IPS DF 19.7 (cell line): Measurements from ENCODE around the gene GLIS1.

ENCODE experiments used
- DNase-seq: peaks from one replicate; pipeline ENCODE4 v3.0.0-alpha.2; 2013; ENCODE audit warnings: low read depth, low spot score

Gene GLIS1

GRCh38 chr1:53550201-53550741 is 188.7 kb downstream of the GLIS1 start:
- DNase-seq: no peak

DNA sequence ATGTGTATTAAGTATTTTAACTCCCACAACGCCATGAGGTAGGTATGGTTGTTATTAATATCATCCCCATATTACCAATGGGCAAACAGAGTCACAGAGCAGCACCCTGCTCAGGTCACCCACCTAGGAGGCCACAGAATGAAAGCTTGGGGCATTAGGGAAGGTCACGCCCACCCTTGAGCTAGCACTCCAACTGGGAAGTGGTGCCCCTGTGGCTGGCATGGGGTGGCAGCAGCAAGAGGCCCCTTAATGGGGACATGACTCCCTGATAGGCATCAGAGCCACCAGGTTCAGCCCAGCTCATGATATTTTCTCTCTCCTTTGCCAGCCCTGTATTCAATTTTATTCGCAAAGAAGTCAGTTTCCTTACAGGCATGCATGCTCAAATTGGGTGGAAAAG is 189.2 kb downstream of the GLIS1 start:
- no peak for DNase-seq

DNA sequence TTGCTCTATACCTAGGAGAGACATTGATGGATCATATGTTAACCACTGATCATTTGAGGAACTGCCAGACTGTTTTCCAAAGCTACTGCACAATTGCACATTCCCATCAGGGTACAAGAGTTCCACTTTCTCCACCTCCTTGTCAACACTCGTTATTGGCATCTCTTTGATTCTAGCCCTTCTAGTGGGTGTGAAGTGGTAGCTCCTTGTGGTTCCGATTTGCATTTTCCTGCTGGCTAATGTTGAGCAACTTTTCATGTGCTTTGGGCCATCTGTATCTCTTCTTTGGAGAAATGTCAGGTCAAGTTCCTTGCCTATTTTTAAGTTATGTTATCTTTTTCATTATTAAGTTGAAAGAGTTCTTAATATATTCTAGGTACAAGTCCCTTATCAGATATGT is 189.7 kb downstream of the GLIS1 start:
- DNase-seq: no peak

GRCh38 chr1:53548031-53548491 is 190.9 kb downstream of the GLIS1 start:
- no peak for DNase-seq

GRCh38 chr1:53547231-53547790 is 191.7 kb downstream of the GLIS1 start:
- no peak for DNase-seq

DNA sequence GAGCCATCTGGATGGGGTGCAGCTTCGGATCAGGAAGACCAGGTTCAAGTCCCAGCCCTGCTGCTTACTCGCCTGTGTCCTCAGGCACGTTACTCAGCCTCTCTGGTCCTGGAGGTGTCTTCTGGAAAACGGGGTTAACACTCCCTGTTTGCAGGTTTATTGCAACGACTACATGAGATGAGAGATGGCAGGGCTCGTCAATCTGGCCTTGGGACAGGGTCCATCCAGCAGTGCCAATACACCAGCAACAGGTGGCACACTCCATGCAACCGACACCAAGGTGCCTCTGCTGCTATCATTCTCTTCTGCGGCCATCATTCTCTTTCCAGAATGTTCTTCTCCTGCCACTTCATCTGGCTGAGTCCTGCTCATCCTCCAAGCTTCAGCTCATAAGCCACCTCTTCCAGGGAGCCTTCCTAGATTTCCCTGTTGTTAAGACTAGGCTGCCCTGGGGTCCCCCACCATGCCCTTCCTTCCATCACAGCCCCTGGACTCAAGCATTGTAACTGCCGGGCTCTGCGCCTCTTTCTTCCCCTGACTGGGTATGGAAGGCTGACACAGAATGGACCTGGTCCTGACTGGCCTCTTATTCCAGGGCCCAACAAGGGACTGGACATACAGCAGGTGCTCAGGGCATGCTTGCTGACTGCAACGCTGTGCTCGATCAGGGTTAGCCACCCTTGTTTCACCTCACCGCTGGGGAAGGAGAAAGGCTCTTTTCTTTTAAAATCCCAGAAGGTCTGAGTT is 192.4 kb downstream of the GLIS1 start:
- DNase-seq: no peak

DNA sequence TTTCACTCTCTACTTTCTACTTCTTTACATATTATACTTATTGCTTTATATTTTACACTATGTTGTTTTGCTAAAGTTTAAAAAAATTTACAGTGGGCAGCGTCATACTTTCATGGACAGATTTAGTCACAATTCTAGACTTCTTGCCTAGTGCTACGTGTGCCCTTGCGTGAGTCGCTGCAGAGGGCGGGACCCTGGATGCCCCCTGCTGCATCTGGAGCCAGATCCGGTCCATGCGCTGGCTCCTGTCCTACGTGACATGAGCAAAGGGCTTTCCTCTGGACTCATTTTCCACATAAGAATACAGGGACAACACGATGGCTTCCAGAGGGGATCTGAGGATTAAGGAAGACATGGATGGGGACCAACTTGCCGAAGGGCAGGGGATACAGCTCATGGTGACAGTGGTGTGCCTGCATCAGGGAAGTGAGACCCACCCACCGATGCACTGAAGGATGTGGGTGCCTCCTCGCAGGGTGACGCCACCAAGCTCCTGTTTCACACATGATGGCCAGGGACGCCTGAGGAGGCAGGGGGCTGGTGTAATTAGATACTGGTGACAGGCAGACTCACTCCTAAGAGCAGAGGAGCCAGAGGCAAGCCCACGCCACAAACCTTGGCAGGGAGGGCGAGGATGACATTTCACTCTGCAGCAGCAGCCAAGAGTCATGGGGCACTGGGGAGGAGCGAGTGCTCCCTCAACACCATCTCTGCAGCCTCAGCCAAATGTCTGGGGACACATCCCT is 193.1 kb downstream of the GLIS1 start:
- DNase-seq: no peak

DNA sequence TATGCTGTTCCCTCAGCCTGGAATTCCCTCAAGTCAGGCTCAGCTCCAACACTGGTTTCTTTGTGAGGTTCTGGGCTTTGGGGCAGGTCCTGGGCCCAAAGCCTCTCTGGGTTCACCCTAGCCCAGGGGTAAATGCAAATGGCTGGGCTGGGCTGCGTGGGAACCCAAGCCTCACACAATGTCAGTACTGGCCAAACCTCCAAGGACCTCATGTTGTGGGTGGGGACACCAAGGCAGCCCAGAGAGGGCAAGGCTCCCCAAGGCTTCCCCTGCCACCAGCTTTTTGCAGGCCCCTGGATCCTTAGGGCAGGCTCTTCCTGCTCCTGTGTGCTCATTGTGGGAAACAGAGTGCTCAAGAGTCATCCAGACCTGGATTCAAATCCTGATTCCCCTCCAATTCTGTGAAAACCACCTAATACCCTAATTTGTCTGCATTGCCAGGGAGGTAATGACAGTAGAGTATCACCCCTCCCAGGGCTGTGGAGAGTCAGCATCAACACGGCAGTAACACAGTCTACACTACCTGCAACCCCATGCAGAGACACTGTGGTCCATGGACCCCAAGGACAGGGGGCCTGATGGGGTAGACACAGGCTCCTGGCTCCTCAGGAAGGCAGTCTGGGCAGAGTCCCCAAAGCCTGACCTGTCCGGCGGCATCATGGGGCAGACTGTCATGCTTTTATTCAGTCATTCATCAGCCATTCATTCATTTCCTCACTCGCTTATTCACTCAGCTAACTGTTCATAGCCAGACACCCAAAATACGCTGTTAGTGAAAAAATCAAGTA is 194.0 kb downstream of the GLIS1 start:
- no peak for DNase-seq

- no peak for DNase-seq
Observed at GRCh38 chr1:53543778-53544695, 194.9 kb downstream of the GLIS1 start.

DNA sequence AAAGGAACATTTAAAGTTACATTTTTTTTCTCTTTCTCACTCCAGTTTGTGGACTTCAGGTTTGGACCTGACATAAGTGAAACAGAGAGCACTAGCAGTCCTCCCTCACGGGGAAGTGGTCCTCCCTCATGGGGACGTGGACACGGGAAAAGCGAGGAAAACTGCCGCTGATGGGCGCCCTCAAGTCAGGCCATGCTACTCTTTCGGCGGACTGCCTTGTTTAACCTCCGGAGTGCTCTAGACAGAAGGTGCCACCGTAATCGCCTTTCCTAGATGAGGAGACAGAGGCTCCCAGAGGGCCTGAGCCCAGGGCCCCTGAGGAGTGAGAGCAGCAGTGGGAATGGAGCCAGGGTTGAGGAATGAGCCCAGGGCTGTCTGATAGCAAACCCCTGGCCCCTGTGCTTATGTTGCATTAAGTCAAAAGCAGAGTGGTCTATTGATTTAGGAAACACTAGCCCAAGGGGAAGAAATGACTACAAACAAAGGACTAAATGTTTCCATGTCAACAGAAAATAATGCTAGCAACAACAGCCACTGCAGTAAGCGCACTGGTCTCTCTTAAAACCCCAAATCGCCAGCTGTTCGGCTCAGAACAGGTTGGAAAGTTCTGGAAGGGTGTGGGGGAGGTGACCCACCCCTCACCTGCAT is 195.7 kb downstream of the GLIS1 start:
- no peak for DNase-seq

DNA sequence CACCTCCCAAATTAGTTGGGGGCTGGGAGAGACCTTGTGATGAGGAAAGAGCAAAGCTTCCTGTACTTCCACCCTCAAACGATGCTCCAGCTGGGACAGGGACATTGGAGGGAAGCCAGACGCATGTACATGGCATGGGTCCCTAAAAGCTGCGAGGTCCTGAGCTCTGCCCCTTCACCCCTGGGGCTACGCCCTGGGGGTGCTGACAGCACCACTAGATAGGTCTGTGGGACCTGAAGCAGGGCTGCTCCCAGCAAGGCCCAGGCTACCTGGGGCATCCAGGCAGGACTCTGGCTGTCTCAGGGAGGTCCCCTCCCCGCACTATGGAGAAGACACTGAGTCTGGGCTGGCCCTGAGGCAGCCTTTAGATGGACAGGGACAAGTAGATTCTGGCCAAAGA is 196.4 kb downstream of the GLIS1 start:
- no peak for DNase-seq

- no peak for DNase-seq
Observed at GRCh38 chr1:53541761-53542550, 197.0 kb downstream of the GLIS1 start.

DNA sequence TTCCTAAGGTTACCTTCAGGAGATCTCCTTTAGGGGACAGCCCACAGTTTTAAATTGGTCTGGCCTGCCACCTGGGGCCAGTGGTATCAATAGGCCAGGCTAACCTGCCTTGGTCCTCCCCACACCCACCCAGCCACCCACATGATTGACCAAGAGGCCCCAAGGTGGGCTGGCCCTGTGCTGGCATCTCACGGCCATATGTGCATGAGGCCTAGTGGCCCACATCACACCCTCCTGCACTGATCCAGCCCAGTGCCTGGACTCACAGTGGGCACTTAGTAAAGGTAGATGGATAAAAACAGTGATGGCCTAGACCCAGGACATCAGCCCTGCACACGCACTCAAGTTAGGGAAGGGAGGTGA is 197.7 kb downstream of the GLIS1 start:
- no peak for DNase-seq

DNA sequence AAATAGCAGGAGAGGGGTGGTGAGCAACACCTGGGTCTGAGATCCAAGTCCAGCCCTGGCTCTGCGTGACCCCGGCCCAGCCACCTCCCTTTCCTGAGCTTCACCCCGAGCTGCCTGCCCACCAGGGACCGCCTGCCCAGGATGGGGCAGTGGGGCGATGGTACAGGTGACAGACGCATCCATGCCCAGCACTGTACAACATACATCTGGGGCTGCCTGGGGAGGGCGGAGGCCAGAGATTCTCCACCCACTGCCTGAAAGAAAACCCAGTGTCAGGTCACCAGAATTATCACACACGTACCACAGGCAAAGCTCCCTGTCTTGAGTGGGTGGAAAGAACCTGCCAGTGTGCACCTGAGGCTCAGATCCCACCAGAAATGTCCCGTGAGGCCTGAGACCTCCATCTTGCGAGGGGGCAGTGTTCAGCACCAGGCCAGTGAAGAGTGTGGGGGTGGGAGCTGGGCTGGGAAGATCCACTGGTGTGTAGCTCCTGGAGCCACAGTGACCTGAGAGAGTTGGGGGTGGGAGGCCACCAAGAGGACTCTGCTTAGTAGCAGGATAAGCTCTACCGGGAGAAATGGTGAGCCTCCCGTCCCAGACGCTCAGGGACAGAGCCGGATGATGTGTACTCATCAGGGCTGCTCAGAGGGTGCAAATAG is 198.2 kb downstream of the GLIS1 start:
- no peak for DNase-seq

GRCh38 chr1:53539711-53540603 is 199.0 kb downstream of the GLIS1 start:
- DNase-seq: no peak

GRCh38 chr1:53539226-53539625 is 199.7 kb downstream of the GLIS1 start:
- no peak for DNase-seq

DNA sequence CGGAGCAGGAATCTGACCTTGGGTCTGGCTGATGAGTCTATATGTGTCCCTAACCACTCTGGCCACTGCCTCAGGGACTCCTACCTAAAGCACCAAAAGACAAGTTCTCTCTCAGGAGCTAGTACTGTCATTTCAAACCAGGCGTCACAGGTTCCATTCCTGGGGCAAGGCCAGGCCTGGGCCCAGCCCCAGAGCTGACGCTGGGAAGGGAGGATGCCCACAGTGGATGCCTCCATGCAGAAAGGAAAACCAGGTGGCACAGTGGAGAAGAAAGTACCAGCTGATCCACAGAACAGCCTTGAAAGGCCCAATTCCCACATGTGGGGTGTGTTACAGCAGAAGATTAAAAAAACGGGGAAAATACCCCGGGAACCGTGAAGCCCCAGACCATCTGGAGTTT is 202.4 kb downstream of the GLIS1 start:
- no peak for DNase-seq

GRCh38 chr1:53535846-53536245 is 203.1 kb downstream of the GLIS1 start:
- DNase-seq: no peak
